KOPT-K1 (cell line): ENCODE results near the gene TMEM132D.

Source experiments
- H3K27ac ChIP-seq: fragments of 200-600 bp; sonication (generic); 2 replicates; pipeline ENCODE4 v1.5.1; 2016; ENCODE audit warnings: antibody characterized with exemption, mild to moderate bottlenecking, low read depth, low read length; ENCODE audit not compliant: poor library complexity, severe bottlenecking
- H3K36me3 ChIP-seq: fragments of 200-600 bp; sonication (generic); 2 replicates; pipeline ENCODE4 v1.5.1; 2017; ENCODE audit warnings: antibody characterized with exemption, mild to moderate bottlenecking, low read length, moderate library complexity; ENCODE audit not compliant: insufficient read depth
- H3K9me3 ChIP-seq: fragments of 200-600 bp; sonication (generic); 2 replicates; pipeline ENCODE4 v1.5.1; 2017; ENCODE audit warnings: antibody characterized with exemption, low read length, mild to moderate bottlenecking; ENCODE audit not compliant: insufficient read depth, poor library complexity, severe bottlenecking

Gene TMEM132D

GRCh38 chr12:129530517-129530916, 373.3 kb downstream of the TMEM132D start:
- no peaks in the 10 kb centered on the region for H3K36me3 ChIP-seq
- H3K9me3 ChIP-seq: no peaks in the 10 kb centered on the region
- H3K27ac ChIP-seq: no peak overlapping the region

DNA sequence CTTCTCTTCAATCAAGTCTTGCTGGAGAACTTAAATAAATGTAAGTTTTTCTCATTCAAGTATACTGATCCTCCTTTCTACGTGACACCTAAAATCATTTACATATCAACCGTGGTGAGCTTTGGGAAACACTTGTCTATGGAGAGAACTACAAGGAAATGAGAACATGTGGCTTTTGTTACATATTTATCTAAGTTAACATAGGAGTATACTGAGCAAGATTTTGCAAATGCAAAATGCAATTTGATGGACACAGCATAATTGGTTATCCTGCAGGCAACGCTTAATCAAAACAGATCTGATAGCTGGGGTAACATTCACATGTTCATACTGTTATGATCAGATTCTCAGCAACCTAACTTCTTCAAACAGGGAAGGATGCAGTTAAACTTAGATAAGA, 376.3 kb downstream of the TMEM132D start:
- Histone ChIP-seq H3K27ac (no peak overlapping the region), H3K36me3 (no peaks in the 10 kb centered on the region), H3K9me3 (no peaks in the 10 kb centered on the region)

DNA sequence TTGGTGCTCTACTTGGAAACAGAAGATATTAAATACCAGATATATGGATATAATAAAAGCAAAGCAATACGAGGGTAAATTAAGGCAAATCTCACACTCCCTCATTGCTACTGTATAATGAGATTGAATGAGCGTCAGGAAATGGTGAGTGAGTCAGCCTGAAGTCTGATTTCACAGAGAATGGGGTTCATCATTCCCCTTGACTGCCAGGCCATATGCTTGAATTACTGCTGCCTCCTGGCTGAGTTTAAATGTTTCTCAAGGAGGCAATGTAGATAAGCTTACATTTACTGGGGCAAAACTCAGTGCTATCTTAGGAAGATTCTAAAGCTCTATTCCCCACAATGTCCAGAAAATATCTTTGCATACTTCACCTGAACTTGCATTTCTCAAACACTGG, 380.2 kb downstream of the TMEM132D start:
- Histone ChIP-seq H3K36me3 (no peaks in the 10 kb centered on the region), H3K27ac (no peak overlapping the region), H3K9me3 (no peaks in the 10 kb centered on the region)

DNA sequence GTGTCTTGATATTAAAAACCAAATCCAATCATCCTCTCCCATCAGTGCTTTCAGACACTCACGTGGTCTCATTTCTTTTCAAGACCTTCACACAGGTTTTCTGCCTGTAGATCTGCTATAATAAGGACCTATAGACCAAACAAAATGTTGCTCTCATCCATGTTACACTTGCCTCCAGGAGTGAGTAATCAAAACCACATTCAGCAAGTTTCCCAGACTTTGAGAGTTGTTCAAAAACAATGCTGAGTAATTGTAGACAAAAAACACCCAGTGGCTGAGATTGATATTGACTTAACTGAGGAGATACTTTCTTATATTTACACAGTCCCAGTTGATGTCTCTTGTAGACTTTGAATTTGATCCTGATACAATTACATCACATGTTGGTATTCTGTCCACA, 383.1 kb downstream of the TMEM132D start:
- H3K9me3 ChIP-seq: peaks cover 18% of the 10 kb centered on the region
- no peaks in the 10 kb centered on the region for H3K36me3 ChIP-seq

DNA sequence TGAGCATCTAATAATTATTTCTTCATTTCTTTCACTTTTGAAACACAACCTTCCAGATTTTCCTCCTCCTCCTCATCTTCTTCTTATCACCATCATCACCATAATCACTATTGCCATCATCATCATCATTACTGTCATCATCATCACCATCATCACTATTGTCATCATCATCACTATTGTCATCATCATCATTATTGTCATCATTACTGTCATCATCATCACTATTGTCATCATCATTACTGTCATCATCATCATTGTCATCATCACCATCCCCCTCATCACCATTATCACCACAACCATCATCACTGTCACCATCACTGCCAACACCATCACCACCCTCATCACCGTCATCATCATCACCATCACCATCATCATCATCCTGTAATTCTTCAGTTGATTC, 400.0 kb downstream of the TMEM132D start:
- peaks cover 9% of the 10 kb centered on the region for H3K9me3 ChIP-seq
- no peak overlapping the region for H3K27ac ChIP-seq
- no peaks in the 10 kb centered on the region for H3K36me3 ChIP-seq

More for the DNA sequence above, 383.1 kb downstream of the TMEM132D start:
- H3K27ac ChIP-seq: no peak overlapping the region

- Histone ChIP-seq H3K9me3 (peaks cover 1% of the 10 kb centered on the region), H3K27ac (no peak overlapping the region), H3K36me3 (no peaks in the 10 kb centered on the region)
Observed at GRCh38 chr12:129496226-129496625, 407.6 kb downstream of the TMEM132D start.

DNA sequence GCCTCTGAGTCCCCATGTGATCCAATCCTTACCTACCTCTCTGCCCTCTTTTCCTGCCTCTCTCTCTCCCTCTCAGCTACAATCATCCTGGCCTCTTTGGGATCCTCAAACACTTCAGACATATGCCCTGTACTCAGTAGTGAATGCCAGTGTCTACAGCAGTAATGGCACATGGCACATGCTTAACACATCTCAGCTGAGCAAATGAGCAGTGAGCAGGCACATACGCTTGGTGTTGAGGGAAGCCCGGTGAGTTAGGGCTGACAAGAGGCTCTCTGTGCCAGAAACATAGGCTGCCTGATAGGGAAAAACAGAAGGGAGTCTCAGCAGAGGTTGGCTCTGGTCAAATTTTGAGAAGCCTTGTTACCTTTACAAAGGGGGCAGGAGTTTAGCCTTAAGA, 409.1 kb downstream of the TMEM132D start:
- Histone ChIP-seq H3K36me3 (no peaks in the 10 kb centered on the region), H3K9me3 (peaks cover 8% of the 10 kb centered on the region), H3K27ac (no peak overlapping the region)

GRCh38 chr12:129494260-129494659, 409.6 kb downstream of the TMEM132D start:
- H3K9me3 ChIP-seq: peaks cover 8% of the 10 kb centered on the region
- H3K36me3 ChIP-seq: no peaks in the 10 kb centered on the region
- H3K27ac ChIP-seq: no peak overlapping the region

DNA sequence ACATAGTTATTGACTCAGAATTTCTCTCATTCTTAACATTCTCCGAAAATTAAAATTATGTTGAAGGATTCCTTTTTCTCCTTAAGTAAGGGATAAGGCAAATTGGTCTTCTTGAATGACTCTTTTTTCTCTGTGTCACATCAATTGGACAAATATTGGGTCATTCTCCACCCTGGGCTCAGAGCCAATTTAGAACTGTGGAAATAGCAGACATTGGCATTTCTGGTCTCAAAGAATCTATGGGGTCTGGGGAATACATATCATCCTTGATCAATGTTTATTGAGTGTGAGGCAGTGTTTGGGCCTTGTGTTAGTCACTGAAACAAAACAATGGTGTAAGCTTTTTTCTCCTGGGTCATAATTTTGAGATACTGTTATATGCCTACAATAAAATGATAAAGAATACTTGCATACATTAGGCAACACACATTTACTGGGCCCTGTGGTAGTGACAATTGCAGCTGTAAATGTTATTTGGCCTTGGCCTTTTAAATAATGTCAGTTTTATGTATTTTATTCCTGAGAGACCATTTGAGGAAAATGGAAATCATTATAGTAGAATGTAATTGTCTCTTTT, 414.6 kb downstream of the TMEM132D start:
- peaks cover 8% of the 10 kb centered on the region for H3K9me3 ChIP-seq
- H3K27ac ChIP-seq: peak overlapping the region; percentile 16
- H3K36me3 ChIP-seq: no peaks in the 10 kb centered on the region

DNA sequence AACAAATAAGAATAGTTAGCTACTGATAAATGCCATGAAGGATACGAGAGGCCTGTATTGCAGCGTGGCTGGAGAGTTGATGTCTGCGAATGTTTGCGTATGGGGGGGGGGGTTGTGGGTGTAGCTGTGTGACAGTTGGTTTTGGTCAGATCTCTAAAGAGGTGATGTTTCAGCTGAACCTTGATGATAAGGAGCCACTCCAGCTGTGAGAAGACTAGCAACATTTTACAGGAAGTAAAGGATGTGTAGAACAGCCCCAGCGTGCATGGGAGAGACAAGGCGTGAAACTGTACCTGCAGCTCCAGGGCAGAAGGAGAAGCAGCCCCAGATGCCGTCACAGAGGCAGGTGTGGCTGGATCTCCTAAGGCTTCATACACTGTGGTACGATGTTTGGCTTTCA, 416.9 kb downstream of the TMEM132D start:
- peaks cover 8% of the 10 kb centered on the region for H3K9me3 ChIP-seq
- peak overlapping the region; percentile 94 for H3K27ac ChIP-seq
- H3K36me3 ChIP-seq: no peaks in the 10 kb centered on the region

DNA sequence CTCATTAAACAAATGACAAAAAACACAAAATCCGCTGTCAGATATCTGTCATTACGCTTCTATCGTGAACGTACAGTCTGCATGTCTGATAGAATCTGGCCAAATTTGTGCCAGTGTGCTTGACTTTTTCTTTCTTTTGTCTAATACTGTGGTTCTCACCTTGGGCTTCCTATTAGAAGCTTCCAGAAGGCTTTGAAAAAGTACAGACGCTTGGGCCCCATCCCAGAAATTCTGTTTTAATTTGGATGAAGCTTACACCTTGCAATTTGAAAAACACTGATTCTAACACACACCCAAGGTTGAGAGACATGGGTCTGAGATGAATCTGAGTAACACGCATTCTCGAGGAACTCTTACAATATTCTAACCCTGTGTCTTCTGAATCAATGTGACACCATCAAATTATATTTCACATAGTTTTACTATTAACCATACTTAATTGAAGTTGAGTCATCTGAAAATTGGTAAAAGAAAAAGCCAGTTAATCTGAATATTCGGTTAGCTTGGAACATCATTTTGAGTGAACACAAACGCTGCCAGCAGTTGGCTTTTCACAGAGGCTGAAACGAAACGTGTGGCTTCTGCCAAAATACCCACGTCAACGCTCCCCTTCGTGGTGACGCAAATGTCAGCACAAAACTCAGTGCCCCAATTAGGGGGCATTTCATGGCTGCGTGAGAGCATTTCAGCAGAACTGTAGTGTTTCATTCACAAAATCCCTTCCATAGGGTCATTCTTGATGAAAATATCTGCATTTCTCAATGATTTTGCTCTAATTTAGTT, 420.5 kb downstream of the TMEM132D start:
- Histone ChIP-seq H3K36me3 (no peaks in the 10 kb centered on the region), H3K9me3 (no peaks in the 10 kb centered on the region), H3K27ac (peak overlapping the region; percentile 94)

DNA sequence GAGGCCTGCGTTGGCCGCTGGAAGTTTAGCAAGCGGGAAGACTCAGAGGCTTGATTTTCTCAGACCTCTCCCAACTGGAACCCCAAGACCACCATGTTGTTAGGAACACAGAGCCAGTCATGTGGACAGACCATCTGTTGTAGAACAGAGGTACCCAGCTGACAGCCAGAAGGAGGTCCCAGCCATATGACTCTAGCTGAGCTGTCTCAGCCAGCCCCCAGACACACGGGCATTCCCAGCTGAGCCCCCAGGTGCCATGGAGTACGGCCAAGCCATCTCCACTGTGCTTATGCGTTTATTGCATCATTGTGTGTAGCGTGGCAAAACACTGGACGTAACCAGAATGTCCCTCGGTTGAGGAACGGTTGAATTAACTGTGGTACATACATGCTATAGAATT, 421.9 kb downstream of the TMEM132D start:
- Histone ChIP-seq H3K27ac (peak overlapping the region; percentile 94), H3K36me3 (no peaks in the 10 kb centered on the region), H3K9me3 (no peaks in the 10 kb centered on the region)

DNA sequence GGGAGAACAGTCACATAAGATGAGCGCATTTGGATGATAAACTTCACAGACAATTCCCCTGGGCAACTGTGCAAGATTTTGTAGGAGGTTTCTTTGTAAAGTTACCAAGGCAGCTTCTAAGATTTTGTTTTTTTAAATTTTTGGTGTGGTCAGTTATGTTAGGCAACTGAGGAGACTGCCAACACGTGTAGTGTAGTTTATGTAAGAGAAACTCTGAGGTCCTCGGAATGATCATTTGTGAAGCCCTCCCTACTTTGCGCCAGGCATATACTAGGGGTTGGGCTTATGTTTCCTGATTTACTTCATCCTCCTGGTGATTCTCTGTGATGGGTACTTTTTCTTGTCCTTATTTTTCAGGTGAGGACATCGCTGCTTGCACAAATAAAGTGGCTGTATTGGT, 433.6 kb downstream of the TMEM132D start:
- Histone ChIP-seq H3K27ac (no peak overlapping the region), H3K36me3 (no peaks in the 10 kb centered on the region), H3K9me3 (peaks cover 6% of the 10 kb centered on the region)

- peaks cover 6% of the 10 kb centered on the region for H3K9me3 ChIP-seq
- H3K36me3 ChIP-seq: no peaks in the 10 kb centered on the region
- H3K27ac ChIP-seq: no peak overlapping the region
Observed at GRCh38 chr12:129467726-129468125, 436.1 kb downstream of the TMEM132D start.

DNA sequence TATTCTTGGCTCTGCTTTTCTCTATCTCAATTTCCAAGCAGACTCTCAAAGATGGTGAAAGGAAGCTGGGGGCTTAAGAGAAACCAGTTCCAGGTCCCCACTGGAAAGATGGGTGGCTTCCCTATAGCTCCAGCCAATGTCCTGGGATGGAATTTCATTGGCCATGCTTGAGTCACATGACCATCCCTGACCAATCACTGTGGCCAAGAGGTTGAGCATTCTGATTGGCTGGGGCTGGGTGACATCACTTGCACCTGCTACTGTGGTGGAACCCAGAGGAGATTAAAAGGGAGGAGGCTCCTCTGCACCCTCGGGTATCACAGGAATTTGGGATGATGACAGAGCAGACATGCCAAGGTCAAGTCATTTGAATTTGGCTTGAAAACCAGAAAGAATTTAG, 436.5 kb downstream of the TMEM132D start:
- no peaks in the 10 kb centered on the region for H3K36me3 ChIP-seq
- H3K9me3 ChIP-seq: peaks cover 6% of the 10 kb centered on the region
- no peak overlapping the region for H3K27ac ChIP-seq

DNA sequence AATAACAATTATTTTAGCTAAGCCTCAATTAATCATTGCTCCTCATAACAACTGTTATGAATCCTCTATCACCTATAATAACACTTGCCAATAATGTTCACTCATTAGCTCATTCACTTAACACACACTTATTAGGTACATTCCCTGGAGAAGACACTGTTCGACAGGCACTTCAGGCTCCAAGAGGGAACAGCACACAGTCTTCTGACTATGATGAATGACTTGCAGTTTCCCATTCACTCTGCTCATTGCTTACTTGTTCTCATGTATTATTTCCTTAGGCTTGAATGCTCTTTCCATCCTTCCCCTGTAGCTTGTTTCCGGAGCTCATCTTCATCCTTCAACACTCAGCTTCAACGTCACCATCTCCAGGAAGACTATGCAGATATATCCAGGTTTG, 437.3 kb downstream of the TMEM132D start:
- Histone ChIP-seq H3K36me3 (no peaks in the 10 kb centered on the region), H3K9me3 (peaks cover 6% of the 10 kb centered on the region), H3K27ac (no peak overlapping the region)
